K562 (cell line): ENCODE results near the gene C3. TPM values are rescaled to one million over a fixed set of nuclear protein-coding genes. Genes with fewer than 3 reads are reported as not detected.

ENCODE experiments used
- ATF1 ChIP-seq, 2 experiments: fragments of 450-650 bp in 1 of 2; IDR thresholded peaks; 2 replicates each; pipeline ENCODE4 v1.6.1; 2016; ENCODE audit warnings: missing compliant biosample characterization in 1 of 2, missing genetic modification characterization in 1 of 2
- CBFA2T3 ChIP-seq: fragments of 450-650 bp; IDR thresholded peaks from 2 replicates; pipeline ENCODE4 v1.6.1; 2017
- CBX2 ChIP-seq: fragments of 200-600 bp; sonication (generic); IDR thresholded peaks from one replicate; pipeline ENCODE4 v1.6.1; 2012; ENCODE audit warnings: mild to moderate bottlenecking, low read length, inconsistent platforms; ENCODE audit not compliant: insufficient read depth, poor library complexity, severe bottlenecking
- CGGBP1 ChIP-seq: fragments of 250-450 bp; sonication (Bioruptor Pico); IDR thresholded peaks from 2 replicates; pipeline ENCODE4 v1.9.0; 2021; ENCODE audit warnings: mild to moderate bottlenecking
- CHD4 ChIP-seq: fragments of 200-600 bp; sonication (generic); IDR thresholded peaks from 3 replicates; pipeline ENCODE4 v1.6.1; 2012; ENCODE audit warnings: low read depth, mild to moderate bottlenecking, mixed read lengths, low read length, inconsistent platforms; ENCODE audit not compliant: insufficient read depth, insufficient replicate concordance, poor library complexity, severe bottlenecking
- DMBX1 ChIP-seq: fragments of 250-450 bp; sonication (Bioruptor Pico); IDR thresholded peaks from 2 replicates; pipeline ENCODE4 v1.8.0; 2022; ENCODE audit warnings: inconsistent platforms, mild to moderate bottlenecking, moderate library complexity, borderline replicate concordance
- EHMT2 ChIP-seq: fragments of 450-650 bp; IDR thresholded peaks from 2 replicates; pipeline ENCODE4 v1.6.1; 2018; ENCODE audit warnings: antibody characterized with exemption
- ESRRB ChIP-seq: fragments of 250-450 bp; sonication (Bioruptor Pico); IDR thresholded peaks from 2 replicates; pipeline ENCODE4 v1.5.0; 2020; ENCODE audit warnings: mild to moderate bottlenecking, moderate library complexity, borderline replicate concordance
- GATAD2A ChIP-seq: fragments of 450-650 bp; IDR thresholded peaks from 2 replicates; pipeline ENCODE4 v1.6.1; 2017
- KLF13 ChIP-seq: fragments of 450-650 bp; IDR thresholded peaks from 2 replicates; pipeline ENCODE4 v1.6.1; 2016; ENCODE audit warnings: missing genetic modification characterization, low read depth, mild to moderate bottlenecking, missing compliant biosample characterization, moderate library complexity, borderline replicate concordance
- MTA2 ChIP-seq: fragments of 450-650 bp; IDR thresholded peaks from 2 replicates; pipeline ENCODE4 v1.6.1; 2016; ENCODE audit warnings: low read depth
- NR3C1 ChIP-seq: sonication (generic); formaldehyde crosslinking; IDR thresholded peaks from 2 replicates; pipeline ENCODE4 v1.8.1; 2022; ENCODE audit warnings: missing genetic modification reagents
- NUFIP1 ChIP-seq: fragments of 450-650 bp; IDR thresholded peaks from 2 replicates; pipeline ENCODE4 v1.6.1; 2018; ENCODE audit not compliant: partially characterized antibody
- PHF8 ChIP-seq: fragments of 200-600 bp; sonication (generic); IDR thresholded peaks from 2 replicates; pipeline ENCODE4 v1.6.1; 2012; ENCODE audit warnings: mixed run types, mild to moderate bottlenecking, inconsistent platforms, low read length, moderate library complexity, borderline replicate concordance
- POLR2AphosphoS2 ChIP-seq: IDR thresholded peaks from 2 replicates; pipeline ENCODE4 v1.6.1; 2012; ENCODE audit warnings: low read length, improper control_type of control experiment
- PTTG1 ChIP-seq: fragments of 450-650 bp; IDR thresholded peaks from 2 replicates; pipeline ENCODE4 v1.6.1; 2016; ENCODE audit warnings: low read depth, mild to moderate bottlenecking, missing genetic modification characterization, missing compliant biosample characterization
- RAD21 ChIP-seq, 2 experiments: fragments of 250-450 bp in 1 of 2; fragments of 450-650 bp in 1 of 2; sonication (Bioruptor Pico) in 1 of 2; formaldehyde crosslinking in 1 of 2; IDR thresholded peaks in 1 of 2; conservative IDR thresholded peaks in 1 of 2; 2 replicates each; pipeline versions ENCODE4 v1.4.0 to v1.8.0; 2020 to 2022; ENCODE audit warnings: mild to moderate bottlenecking in 2 of 2, moderate library complexity in 1 of 2
- SMAD2 ChIP-seq: fragments of 150-350 bp; IDR thresholded peaks from 2 replicates; pipeline ENCODE4 v1.6.1; 2014; ENCODE audit warnings: low read depth, mild to moderate bottlenecking, low read length
- SMARCA4 ChIP-seq: fragments of 450-650 bp; IDR thresholded peaks from 2 replicates; pipeline ENCODE4 v1.6.1; 2016
- SP2 ChIP-seq: IDR thresholded peaks from 2 replicates; pipeline ENCODE4 v1.6.1; 2011; ENCODE audit warnings: mild to moderate bottlenecking, low read depth, low read length, moderate library complexity; ENCODE audit not compliant: poor library complexity, severe bottlenecking; ENCODE audit errors: extremely low read depth
- TARDBP ChIP-seq: fragments of 450-650 bp; IDR thresholded peaks from 2 replicates; pipeline ENCODE4 v1.6.1; 2016
- TCF7L2 ChIP-seq: fragments of 150-350 bp; IDR thresholded peaks from 2 replicates; pipeline ENCODE4 v1.6.1; 2016; ENCODE audit warnings: low read depth, mild to moderate bottlenecking, low read length, moderate library complexity
- ZNF12 ChIP-seq: sonication (generic); formaldehyde crosslinking; IDR thresholded peaks from 2 replicates; pipeline ENCODE4 v1.4.0; 2020; ENCODE audit warnings: mild to moderate bottlenecking, missing genetic modification reagents
- ZNF408 ChIP-seq: fragments of 250-450 bp; sonication (Bioruptor Pico); IDR thresholded peaks from 2 replicates; pipeline ENCODE4 v1.4.0; 2020; ENCODE audit warnings: low read depth, mild to moderate bottlenecking, moderate library complexity
- ZNF584 ChIP-seq: fragments of 200-800 bp; sonication (Bioruptor generic); IDR thresholded peaks from 2 replicates; pipeline ENCODE4 v1.6.1; 2016; ENCODE audit warnings: low read depth, mild to moderate bottlenecking, missing genetic modification characterization, missing compliant biosample characterization
- ZNF589 ChIP-seq: fragments of 200-800 bp; sonication (Bioruptor generic); IDR thresholded peaks from 2 replicates; pipeline ENCODE4 v1.6.1; 2016; ENCODE audit warnings: low read depth, missing genetic modification characterization, missing compliant biosample characterization
- ZNF655 ChIP-seq: fragments of 250-450 bp; sonication (Bioruptor Pico); IDR thresholded peaks from 2 replicates; pipeline ENCODE4 v1.5.0; 2021
- ZSCAN29 ChIP-seq: fragments of 450-650 bp; IDR thresholded peaks from 2 replicates; pipeline ENCODE4 v1.6.1; 2017
- polyA plus RNA-seq, 8 experiments: library from polyadenylated mRNA; depleted of rRNA in 4 of 8; stranded (reverse) in 5 of 8; unstranded in 3 of 8; fragments of >200 nt; fragmentation: Nextera tagmentation in 2 of 8; fragmentation: Illumina TruSeq in 1 of 8; extraction: Ambion mirVana in 2 of 8; extraction: Trizol in 1 of 8; gene quantifications; 2 replicates each; pipeline versions ENCODE4 v1.2.1 to v1.2.3, GENCODE V29; 2011 to 2014; ENCODE audit warnings: inconsistent platforms in 1 of 8, missing spikeins in 1 of 8
- total RNA-seq, 7 experiments: library from RNA; depleted of rRNA in 6 of 7; stranded (reverse); fragments of >200 nt in 6 of 7; fragmentation: Illumina TruSeq in 2 of 7; extraction: Trizol in 2 of 7; gene quantifications; 2 replicates each; pipeline versions ENCODE4 v1.2.1 to v1.2.3, GENCODE V29; 2011 to 2021; ENCODE audit warnings: low replicate concordance in 1 of 7
- TF ChIP-seq, protein P1 (sequence below): sonication (generic); formaldehyde crosslinking; IDR thresholded peaks from 2 replicates; pipeline ENCODE4 v1.8.0; 2022; ENCODE audit warnings: mild to moderate bottlenecking, low read depth, missing genetic modification reagents

Gene C3
- total and polyA plus RNA-seq, 9 of the 15 experiments (the other 6 are each of a cell fraction or from before 2014, with no cell fraction given) = 0.59 to 10.6 (median 2.2) TPM

- TF ChIP-seq POLR2AphosphoS2 (no peak), ZNF655 (CRISPR knock-in tag) (no peak), SMAD2 (no peak), CHD4 (no peak), CBX2 (no peak), ZNF408 (CRISPR knock-in tag) (no peak), GATAD2A (no peak), ATF1 (CRISPR knock-in tag; IDR thresholded peaks at IDR 0.05) (peak; percentile 74), ATF1 (tag; IDR thresholded peaks at IDR 0.05) (peak; percentile 100), SMARCA4 (no peak), CBFA2T3 (no peak), CGGBP1 (CRISPR knock-in tag) (no peak), EHMT2 (no peak), TARDBP (no peak), NR3C1 (CRISPR knock-in tag) (no peak), ESRRB (CRISPR knock-in tag) (no peak), PTTG1 (tag) (no peak), ZNF12 (CRISPR knock-in tag) (no peak), NUFIP1 (peak; percentile 91), TCF7L2 (peak; percentile 99), ZSCAN29 (no peak), PHF8 (peak; percentile 17; the same call in 1 of the 2 replicates), MTA2 (no peak), RAD21 (CRISPR knock-in tag; conservative IDR thresholded peaks at IDR 0.05 in 1 of 2, IDR thresholded peaks at IDR 0.05 in 1 of 2) (no peak), DMBX1 (CRISPR knock-in tag) (no peak), SP2 (peak; percentile 97), ZNF589 (CRISPR knock-in tag) (0 out of 2 replicates have a peak, but pooled peaks have one; percentile 26), ZNF584 (CRISPR knock-in tag) (no peak), KLF13 (tag) (no peak; the same call in 1 of the 2 replicates)
- TF ChIP-seq, protein P1, sequence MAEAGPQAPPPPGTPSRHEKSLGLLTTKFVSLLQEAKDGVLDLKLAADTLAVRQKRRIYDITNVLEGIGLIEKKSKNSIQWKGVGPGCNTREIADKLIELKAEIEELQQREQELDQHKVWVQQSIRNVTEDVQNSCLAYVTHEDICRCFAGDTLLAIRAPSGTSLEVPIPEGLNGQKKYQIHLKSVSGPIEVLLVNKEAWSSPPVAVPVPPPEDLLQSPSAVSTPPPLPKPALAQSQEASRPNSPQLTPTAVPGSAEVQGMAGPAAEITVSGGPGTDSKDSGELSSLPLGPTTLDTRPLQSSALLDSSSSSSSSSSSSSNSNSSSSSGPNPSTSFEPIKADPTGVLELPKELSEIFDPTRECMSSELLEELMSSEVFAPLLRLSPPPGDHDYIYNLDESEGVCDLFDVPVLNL (CRISPR knock-in tag) = no peak
These were observed 16.9 kb upstream of the C3 start, which contains the start of gene GPR108 (continued) for GRCh38 chr19:6737284-6737872.
